Aorta (tissue), 5 donors: ENCODE results near the gene SMAD6. TPM values are rescaled to one million over a fixed set of nuclear protein-coding genes. Genes with fewer than 3 reads are reported as not detected.
A peak's percentile ranks its signal among the peaks of the same experiment; 100 is the strongest.

Experiments
- ATAC-seq: fragments of 200-7000 bp; cut with Tn5 transposase; one replicate; pipeline ENCODE4 v1.9.1; 2022; ENCODE audit warnings: moderate library complexity; ENCODE audit not compliant: low FRiP score
- DNase-seq, 2 donors: peaks; one replicate each; pipeline ENCODE4 v3.0.0-alpha.2; 2020
- H3K27ac ChIP-seq, 2 donors: one replicate each; pipeline ENCODE4 v1.5.1; 2013; ENCODE audit warnings: low read length in 2 of 2, mild to moderate bottlenecking in 2 of 2, moderate library complexity in 2 of 2, control low read depth in 1 of 2, inconsistent platforms in 1 of 2, low read depth in 1 of 2
- H3K27me3 ChIP-seq, 2 donors: one replicate each; pipeline ENCODE4 v1.6.1; 2013; ENCODE audit warnings: control low read depth in 1 of 2, low read length in 1 of 2, mild to moderate bottlenecking in 1 of 2, moderate library complexity in 1 of 2; ENCODE audit not compliant: insufficient read depth in 2 of 2, control insufficient read depth in 1 of 2
- H3K36me3 ChIP-seq, 2 donors: one replicate each; pipeline ENCODE4 v1.6.1; 2013; ENCODE audit warnings: control low read depth in 1 of 2, low read length in 1 of 2, mild to moderate bottlenecking in 1 of 2; ENCODE audit not compliant: insufficient read depth in 2 of 2, control insufficient read depth in 1 of 2
- H3K4me1 ChIP-seq, 2 donors: one replicate each; pipeline ENCODE4 v1.6.1; 2013; ENCODE audit warnings: low read length in 2 of 2, control low read depth in 1 of 2, mild to moderate bottlenecking in 1 of 2, moderate library complexity in 1 of 2; ENCODE audit not compliant: insufficient read depth in 2 of 2, control insufficient read depth in 1 of 2
- H3K4me3 ChIP-seq, 2 donors: one replicate each; pipeline ENCODE4 v1.5.1; 2013; ENCODE audit warnings: low read length in 2 of 2, control low read depth in 1 of 2, mild to moderate bottlenecking in 1 of 2
- H3K9me3 ChIP-seq: one replicate; pipeline ENCODE4 v1.6.1; 2013; ENCODE audit warnings: mild to moderate bottlenecking, low read length; ENCODE audit not compliant: control insufficient read depth
- WGBS, 2 donors: extraction: QIAGEN DNeasy Blood & Tissue Kit; methylation state at CpG; one replicate each; pipeline ENCODE4 v1.1.7; 2013; 5-methylcytosine and 5-hydroxymethylcytosine counted together
- intact Hi-C, 2 donors: fragments of 100-400 bp; cut with DNase I; formaldehyde crosslinking; loops; one replicate each; pipeline versions ENCODE4 v1.14.2 to v1.15.0; 2022
- polyA plus RNA-seq, 2 donors: library from polyadenylated mRNA; stranded (reverse); fragments of 200-250 nt; gene quantifications; one replicate each; pipeline ENCODE4 v1.2.3, GENCODE V29; 2013
- total RNA-seq, 2 donors: library from RNA; stranded (reverse); fragmentation: NEBNext Ultra II Directional; extraction: Animal tissue kit (Norgen Biotek cat#: 25700); gene quantifications; one replicate each; pipeline ENCODE4 v1.2.1, GENCODE V29; 2021
- donor health status: healthy with polysubstance abuse.
- donor health status: Bipolar disorder and iron deficiency.
- donor health status: DM: no; HTN: no; CAD: no.
- donor health status: DM: no; HTN: no; CAD: no.
- donor health status: DM: yes; HTN: yes; CAD: no.

SMAD6 gene
- total and polyA plus RNA-seq, 4 donors: 7.1 to 92.0 (median 24.5) TPM

DNA sequence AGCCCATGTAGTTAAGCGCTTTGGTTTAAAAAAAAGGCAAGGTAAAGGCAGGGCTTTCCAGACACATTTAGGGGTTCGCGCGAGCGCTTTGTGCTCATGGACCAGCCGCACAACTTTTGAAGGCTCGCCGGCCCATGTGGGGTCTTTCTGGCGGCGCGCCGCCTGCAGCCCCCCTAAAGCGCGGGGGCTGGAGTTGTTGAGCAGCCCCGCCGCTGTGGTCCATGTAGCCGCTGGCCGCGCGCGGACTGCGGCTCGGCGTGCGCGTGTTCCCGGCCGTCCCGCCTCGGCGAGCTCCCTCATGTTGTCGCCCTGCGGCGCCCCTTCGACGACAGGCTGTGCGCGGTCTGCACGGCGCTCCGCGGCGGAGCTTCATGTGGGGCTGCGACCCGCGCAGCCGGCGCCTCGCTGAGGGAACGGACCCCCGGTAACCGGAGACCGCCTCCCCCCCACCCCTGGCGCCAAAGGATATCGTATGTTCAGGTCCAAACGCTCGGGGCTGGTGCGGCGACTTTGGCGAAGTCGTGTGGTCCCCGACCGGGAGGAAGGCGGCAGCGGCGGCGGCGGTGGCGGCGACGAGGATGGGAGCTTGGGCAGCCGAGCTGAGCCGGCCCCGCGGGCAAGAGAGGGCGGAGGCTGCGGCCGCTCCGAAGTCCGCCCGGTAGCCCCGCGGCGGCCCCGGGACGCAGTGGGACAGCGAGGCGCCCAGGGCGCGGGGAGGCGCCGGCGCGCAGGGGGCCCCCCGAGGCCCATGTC, 927 bp downstream of the SMAD6 start:
- DNase-seq: peak in 1 of 2 donors; percentile 81
- intact Hi-C loops: loop anchor here (2.0 to 5.0 kb wide), 3 partner anchors 72 to 149 kb away; no protein-coding TSS in a partner anchor
- Histone ChIP-seq H3K36me3 (no peaks in the 10 kb centered on the region), H3K4me1 (no peaks in the 10 kb centered on the region), H3K9me3 (no peaks in the 10 kb centered on the region), H3K4me3 (peak overlapping the region; percentile 86 to 96), H3K27ac (peak overlapping the region; percentile 46 to 62), H3K27me3 (no peaks in the 10 kb centered on the region)
- WGBS, 2 donors: 0% methylated on average over 72 to 95 of the region's 95 CpGs
- no peak for ATAC-seq

DNA sequence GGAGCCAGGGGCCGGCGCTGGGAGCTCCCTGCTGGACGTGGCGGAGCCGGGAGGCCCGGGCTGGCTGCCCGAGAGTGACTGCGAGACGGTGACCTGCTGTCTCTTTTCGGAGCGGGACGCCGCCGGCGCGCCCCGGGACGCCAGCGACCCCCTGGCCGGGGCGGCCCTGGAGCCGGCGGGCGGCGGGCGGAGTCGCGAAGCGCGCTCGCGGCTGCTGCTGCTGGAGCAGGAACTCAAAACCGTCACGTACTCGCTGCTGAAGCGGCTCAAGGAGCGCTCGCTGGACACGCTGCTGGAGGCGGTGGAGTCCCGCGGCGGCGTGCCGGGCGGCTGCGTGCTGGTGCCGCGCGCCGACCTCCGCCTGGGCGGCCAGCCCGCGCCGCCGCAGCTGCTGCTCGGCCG, 1.5 kb downstream of the SMAD6 start:
- WGBS, 2 donors: 0% methylated on average over 41 to 59 of the region's 59 CpGs
- intact Hi-C loops: loop anchor here (2.0 to 5.0 kb wide), 3 partner anchors 71 to 149 kb away; no protein-coding TSS in a partner anchor
- peak in 1 of 2 donors; percentile 74 for DNase-seq

DNA sequence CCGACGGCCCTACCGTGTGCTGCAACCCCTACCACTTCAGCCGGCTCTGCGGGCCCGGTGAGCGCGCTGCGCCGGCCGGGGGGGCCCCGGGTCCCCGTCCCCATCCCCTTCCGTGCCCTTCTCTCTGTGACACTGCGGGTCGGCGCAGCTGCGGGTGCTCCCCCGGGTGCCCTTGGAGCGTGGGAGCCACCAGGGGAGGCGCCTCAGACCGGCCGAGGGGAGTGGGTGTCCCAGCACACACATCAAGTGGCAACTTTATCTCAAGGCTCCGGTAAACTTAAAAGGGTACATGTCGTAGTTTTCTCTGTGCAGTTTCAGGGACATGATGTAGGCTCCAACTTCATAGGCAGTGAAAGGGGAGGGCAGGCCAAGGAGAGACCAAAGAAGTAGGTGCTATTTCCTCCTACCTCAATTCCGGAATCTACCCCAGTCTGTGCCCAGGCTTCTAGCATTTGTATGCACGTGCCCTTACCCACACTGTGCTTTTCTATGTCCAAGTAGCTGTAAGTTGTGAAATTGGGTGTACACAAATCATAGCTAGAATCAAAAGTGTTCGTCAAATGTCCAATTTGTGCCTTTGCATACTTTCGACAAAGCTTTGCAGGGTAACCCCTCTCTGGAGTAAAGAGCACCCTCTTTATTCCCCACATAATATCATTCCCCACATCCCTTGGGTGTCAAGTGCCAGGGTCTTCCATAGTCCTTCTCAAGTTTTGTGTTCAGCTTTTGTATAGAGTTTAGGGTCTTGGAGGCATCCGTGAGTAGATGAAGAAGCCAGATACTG, 2.2 kb downstream of the SMAD6 start:
- no peaks in the 10 kb centered on the region for H3K4me1 ChIP-seq
- intact Hi-C loops: loop anchor here (2.0 to 5.0 kb wide), 2 partner anchors 31 to 148 kb away; no protein-coding TSS in a partner anchor
- H3K36me3 ChIP-seq: no peaks in the 10 kb centered on the region
- ATAC-seq (no peak), DNase-seq (no peak)
- 2 to 3% methylated on average over 27 to 30 of the region's 30 CpGs for WGBS, 2 donors
- H3K4me3 ChIP-seq: peak overlapping the region; percentile 86 to 96
- H3K9me3 ChIP-seq: no peaks in the 10 kb centered on the region
- no peaks in the 10 kb centered on the region for H3K27me3 ChIP-seq
- peak overlapping the region in 1 of 2 donors; percentile 16 for H3K27ac ChIP-seq

More for the DNA sequence above, 1.5 kb downstream of the SMAD6 start:
- Histone ChIP-seq H3K9me3 (no peaks in the 10 kb centered on the region), H3K27me3 (no peaks in the 10 kb centered on the region), H3K27ac (peak overlapping the region in 1 of 2 donors; percentile 46), H3K4me1 (no peaks in the 10 kb centered on the region), H3K36me3 (no peaks in the 10 kb centered on the region), H3K4me3 (peak overlapping the region; percentile 86 to 96)
- ATAC-seq: no peak

DNA sequence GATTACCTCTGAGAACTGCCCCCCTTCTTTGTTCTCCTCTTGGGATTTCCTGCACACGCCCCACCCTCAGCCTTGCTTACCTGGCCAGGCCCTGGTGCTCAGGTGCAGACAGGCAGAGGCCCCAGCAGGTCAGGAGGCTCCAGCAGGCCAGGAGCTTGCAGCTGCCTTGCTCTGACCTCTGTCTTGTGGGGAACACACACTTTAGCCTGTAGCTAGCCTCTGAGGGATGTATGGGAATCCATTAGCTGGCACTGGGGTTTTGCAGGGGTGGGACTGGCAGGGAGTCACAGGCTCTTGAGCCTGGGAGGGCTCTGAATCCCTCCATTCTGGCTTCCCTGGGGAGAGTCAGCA, 2.7 kb downstream of the SMAD6 start:
- 44 to 46% methylated on average over 1 of the region's 1 CpG for WGBS, 2 donors
- DNase-seq: no peak
- Histone ChIP-seq H3K4me3 (peak overlapping the region; percentile 86 to 96), H3K4me1 (no peaks in the 10 kb centered on the region), H3K27me3 (no peaks in the 10 kb centered on the region), H3K9me3 (no peaks in the 10 kb centered on the region), H3K36me3 (no peaks in the 10 kb centered on the region), H3K27ac (peak overlapping the region in 1 of 2 donors; percentile 16)
- ATAC-seq: no peak
- intact Hi-C loops: loop anchor here (1.0 to 5.0 kb wide), 3 partner anchors 30 to 148 kb away; no protein-coding TSS in a partner anchor

DNA sequence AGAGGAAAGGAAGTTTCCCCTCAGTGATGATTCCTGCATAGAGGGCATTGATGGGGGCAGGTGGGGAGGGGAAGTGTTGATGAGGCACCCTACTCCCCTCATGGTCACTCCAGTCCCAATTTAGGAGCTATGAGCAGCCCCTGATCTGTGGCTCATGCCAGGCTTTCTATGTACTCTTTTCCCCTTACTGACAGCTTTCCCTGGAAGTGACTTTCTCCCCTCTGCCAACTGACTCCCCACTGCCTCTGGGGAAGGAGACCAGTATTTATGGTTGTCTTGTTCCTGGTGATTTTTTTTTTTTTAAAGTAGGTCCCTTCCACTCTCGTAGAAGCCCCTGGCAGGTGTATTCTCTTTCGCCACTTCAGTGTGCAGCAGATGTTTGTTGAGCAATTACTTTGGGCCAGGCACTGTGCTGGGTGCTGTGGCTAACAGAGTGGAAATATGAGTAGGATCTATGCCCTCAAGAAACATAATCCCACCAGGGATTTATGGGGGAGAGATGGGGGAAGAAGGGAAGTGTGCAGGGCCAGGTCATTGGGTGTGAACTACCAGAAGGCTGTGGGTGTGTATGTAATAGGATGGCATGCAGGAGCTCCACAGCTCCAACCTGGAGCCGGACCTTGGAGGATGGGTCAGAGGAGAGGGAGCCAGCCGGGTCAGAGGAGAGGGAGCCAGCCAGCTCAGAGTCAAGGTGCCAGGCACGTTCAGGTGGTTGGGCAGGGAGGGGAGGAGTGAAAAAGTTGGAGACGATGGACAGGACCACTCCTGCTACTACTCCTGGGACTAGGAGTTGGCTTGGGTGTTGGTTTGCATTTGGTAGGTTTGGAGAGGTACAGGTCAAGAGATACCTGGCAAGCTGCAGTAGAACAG, 3.5 kb downstream of the SMAD6 start:
- DNase-seq: no peak
- H3K4me1 ChIP-seq: no peaks in the 10 kb centered on the region
- peak overlapping the region in 1 of 2 donors; percentile 55 for H3K27ac ChIP-seq
- WGBS, 2 donors: 61 to 70% methylated on average over 6 of the region's 6 CpGs
- H3K4me3 ChIP-seq: peak overlapping the region; percentile 86 to 96
- intact Hi-C loops: loop anchor here in 1 of 2 donors (1.0 to 2.0 kb wide), 3 partner anchors 29 to 146 kb away; no protein-coding TSS in a partner anchor
- H3K36me3 ChIP-seq: no peaks in the 10 kb centered on the region
- no peaks in the 10 kb centered on the region for H3K9me3 ChIP-seq
- no peak for ATAC-seq
- H3K27me3 ChIP-seq: no peaks in the 10 kb centered on the region

DNA sequence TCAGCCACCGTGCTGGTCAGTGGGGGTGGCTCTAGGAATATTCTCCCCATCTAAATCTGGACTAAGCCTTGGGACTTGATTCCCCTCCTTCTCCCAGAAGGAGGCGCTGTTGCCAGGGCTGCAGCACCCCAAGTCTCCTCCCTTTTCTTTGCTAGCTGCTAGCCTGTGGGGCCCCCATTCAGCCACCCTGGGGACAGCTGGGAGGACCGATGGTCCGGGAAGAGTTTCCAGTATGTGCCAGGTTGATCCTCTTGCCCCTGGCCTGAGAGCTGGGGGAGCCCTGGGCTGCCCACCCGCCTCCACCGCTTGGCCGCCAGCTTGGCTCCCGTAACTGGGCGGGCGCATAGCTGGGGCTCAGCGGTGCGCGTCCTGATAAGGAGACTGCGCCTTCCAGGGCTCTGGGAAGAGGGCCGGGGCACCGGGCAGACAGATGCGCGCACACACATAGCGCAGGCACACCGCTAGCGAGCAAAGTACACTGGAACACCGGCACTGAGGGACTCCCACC, 4.2 kb downstream of the SMAD6 start:
- WGBS, 2 donors: 23 to 34% methylated on average over 22 of the region's 22 CpGs
- DNase-seq (peak; percentile 72 to 83), ATAC-seq (no peak)
- Histone ChIP-seq H3K4me1 (no peaks in the 10 kb centered on the region), H3K4me3 (peak overlapping the region in 1 of 2 donors; percentile 25), H3K36me3 (no peaks in the 10 kb centered on the region), H3K27me3 (no peaks in the 10 kb centered on the region), H3K9me3 (no peaks in the 10 kb centered on the region), H3K27ac (peak overlapping the region; percentile 47 to 55)
- intact Hi-C loops: loop anchor here in 1 of 2 donors (2.0 kb wide), 1 partner anchor 69 kb away; no protein-coding TSS in a partner anchor

DNA sequence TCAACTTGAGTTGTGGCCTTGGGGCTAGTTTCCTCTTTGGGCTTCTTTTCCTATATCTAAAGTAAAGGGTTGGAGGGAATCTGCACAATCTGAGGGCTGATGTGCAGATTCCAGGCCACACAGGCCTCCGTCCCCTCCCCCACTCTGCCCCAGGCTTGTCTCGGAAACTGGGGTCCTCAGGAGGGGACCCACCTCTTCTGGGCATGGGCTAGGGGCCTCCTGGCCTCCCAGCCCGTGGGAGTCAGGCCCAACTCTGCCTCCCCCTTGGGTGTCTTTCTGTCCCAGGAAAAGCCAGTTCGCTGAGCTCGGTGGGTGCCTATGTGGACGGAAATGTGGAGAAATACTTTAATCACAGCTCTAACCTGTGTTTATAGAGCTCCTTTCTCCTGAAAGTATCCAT, 4.8 kb downstream of the SMAD6 start:
- DNase-seq: no peak
- Histone ChIP-seq H3K27ac (peak overlapping the region; percentile 6 to 47), H3K4me1 (no peaks in the 10 kb centered on the region), H3K36me3 (no peaks in the 10 kb centered on the region), H3K27me3 (no peaks in the 10 kb centered on the region), H3K9me3 (no peaks in the 10 kb centered on the region), H3K4me3 (peak overlapping the region in 1 of 2 donors; percentile 38)
- ATAC-seq: no peak
- intact Hi-C loops: loop anchor here in 1 of 2 donors (2.0 kb wide), 1 partner anchor 68 kb away; no protein-coding TSS in a partner anchor
- 18 to 22% methylated on average over 6 of the region's 6 CpGs for WGBS, 2 donors
